HepG2 (cell line): ENCODE measurements around the gene PRR33. TPM values are rescaled to one million over a fixed set of nuclear protein-coding genes. Genes with fewer than 3 reads are reported as not detected.

Experiments used
- ATAC-seq: fragments of 200-7000 bp; cut with Tn5 transposase; 3 replicates; pipeline ENCODE4 v1.9.1; 2020; ENCODE audit warnings: mild to moderate bottlenecking, moderate library complexity
- BruUV-seq: library from RNA; stranded (reverse); fragments of 400-500 nt; replicated peaks from 2 replicates; lab custom pipeline; 2021; lab: Mats Ljungman, UMichigan
- CTCF ChIA-PET: fragments of 300-600 bp; formaldehyde crosslinking; extraction: SDS; loops from one replicate; lab custom pipeline; 2021; ENCODE audit warnings: low total read pairs, inconsistent platforms, low intra/inter-chr PET ratio; lab: Yijun Ruan, JAX
- POLR2A ChIA-PET: fragments of 350-600 bp; sonication (Branson Sonifier 250); formaldehyde crosslinking; loops from one replicate; lab custom pipeline; 2020; ENCODE audit warnings: antibody characterized with exemption, inconsistent platforms; lab: Yijun Ruan, JAX
- DNase-seq: peaks from one replicate; pipeline ENCODE4 v3.0.0-alpha.2; 2015; ENCODE audit warnings: low spot score
- FAIRE-seq: peaks from 3 replicates; lab custom pipeline; 2011; peaks lifted over from hg19 to GRCh38; lab: Jason Lieb, UNC
- H2AFZ ChIP-seq: one replicate; pipeline ENCODE4 v1.6.1; 2011; ENCODE audit warnings: low read length, inconsistent platforms
- H3K27ac ChIP-seq: fragments of 300-600 bp; 3 replicates; pipeline ENCODE4 v1.8.0; 2011; ENCODE audit warnings: mixed run types, mild to moderate bottlenecking, mixed read lengths, low read length, inconsistent platforms; ENCODE audit not compliant: insufficient read depth; ENCODE audit errors: extremely low read length
- H3K27me3 ChIP-seq, 2 experiments: fragments of 200-600 bp in 1 of 2; 2 replicates in 1 of 2; 3 replicates in 1 of 2; pipeline versions ENCODE4 v1.6.0 to v1.8.0; 2011; ENCODE audit warnings: low read length in 2 of 2, mild to moderate bottlenecking in 2 of 2, moderate library complexity in 2 of 2, inconsistent platforms in 1 of 2; ENCODE audit not compliant: insufficient read depth in 2 of 2, control insufficient read depth in 1 of 2
- H3K36me3 ChIP-seq, 2 experiments: fragments of 200-600 bp in 1 of 2; replicated peaks in 1 of 2; 2 replicates in 1 of 2; 3 replicates in 1 of 2; pipeline versions ENCODE4 v1.5.1 to v1.8.0; 2011; ENCODE audit warnings: low read length in 2 of 2, inconsistent platforms in 1 of 2; ENCODE audit not compliant: insufficient read depth in 2 of 2, control insufficient read depth in 1 of 2
- H3K4me1 ChIP-seq: 2 replicates; pipeline ENCODE4 v1.5.1; 2012; ENCODE audit warnings: low read length, inconsistent platforms; ENCODE audit not compliant: insufficient read depth
- H3K4me2 ChIP-seq: 2 replicates; pipeline ENCODE4 v1.6.0; 2011; ENCODE audit warnings: low read depth, low read length, inconsistent platforms
- H3K4me3 ChIP-seq, 3 experiments: fragments of 200-600 bp in 1 of 3; sonication (generic), shearing (Covaris generic) in 1 of 3; replicated peaks in 1 of 3; 2 replicates each; pipeline ENCODE4 v1.5.1; 2011 to 2016; ENCODE audit warnings: low read length in 3 of 3, inconsistent platforms in 2 of 3, low read depth in 2 of 3, mild to moderate bottlenecking in 2 of 3, control low read depth in 1 of 3, mixed read lengths in 1 of 3; ENCODE audit not compliant: insufficient read depth in 1 of 3
- H3K79me2 ChIP-seq: one replicate; pipeline ENCODE4 v1.6.1; 2011; ENCODE audit warnings: low read length, inconsistent platforms; ENCODE audit not compliant: insufficient read depth
- H3K9ac ChIP-seq: 2 replicates; pipeline ENCODE4 v1.6.0; 2011; ENCODE audit warnings: mild to moderate bottlenecking, low read depth, low read length, inconsistent platforms; ENCODE audit not compliant: insufficient read depth
- H3K9me3 ChIP-seq: 2 replicates; pipeline ENCODE4 v1.5.1; 2012; ENCODE audit warnings: mild to moderate bottlenecking, low read length
- H4K20me1 ChIP-seq: 2 replicates; pipeline ENCODE4 v1.6.0; 2011; ENCODE audit warnings: inconsistent platforms, mild to moderate bottlenecking, low read length, moderate library complexity; ENCODE audit not compliant: insufficient read depth
- HNRNPL ChIP-seq: fragments of 200-400 bp; formaldehyde crosslinking; IDR thresholded peaks from 2 replicates; pipeline ENCODE4 v1.6.1; 2017; ENCODE audit warnings: mild to moderate bottlenecking, low read depth, low read length
- NFATC3 ChIP-seq: sonication (generic); formaldehyde crosslinking; IDR thresholded peaks from 2 replicates; pipeline ENCODE4 v1.5.1; 2020; ENCODE audit warnings: mild to moderate bottlenecking, missing genetic modification reagents
- ZNF567 ChIP-seq: sonication (generic); formaldehyde crosslinking; IDR thresholded peaks from 2 replicates; pipeline ENCODE4 v1.8.1; 2023; ENCODE audit warnings: mild to moderate bottlenecking, missing genetic modification reagents, borderline replicate concordance
- ZNF672 ChIP-seq: sonication (generic); formaldehyde crosslinking; IDR thresholded peaks from 2 replicates; pipeline ENCODE4 v1.8.1; 2022; ENCODE audit warnings: missing genetic modification reagents
- WGBS: methylation state at CpG from one replicate; pipeline ENCODE4 v1.1.6; 2017; ENCODE audit warnings: low lambda C conversion rate; 5-methylcytosine and 5-hydroxymethylcytosine counted together
- in situ Hi-C: cut with HindIII; loops from 2 replicates; pipeline ENCODE4 v1.10.0; 2017; ENCODE audit warnings: low pct_unique_long_range_greater_than_20kb; ENCODE audit not compliant: extremely low pct_ligation_motif_present
- intact Hi-C: fragments of 100-400 bp; cut with micrococcal nuclease; formaldehyde crosslinking; loops from one replicate; pipeline ENCODE4 v1.10.0; 2022; ENCODE audit not compliant: unreplicated experiment
- polyA plus RNA-seq, 8 experiments: library from polyadenylated mRNA; depleted of rRNA in 3 of 8; stranded (reverse) in 7 of 8; unstranded in 1 of 8; fragments of >200 nt; fragmentation: Illumina TruSeq in 4 of 8; extraction: Trizol in 4 of 8; gene quantifications; 2 replicates each; pipeline versions ENCODE4 v1.2.1 to v1.2.3, GENCODE V29; 2011 to 2016; ENCODE audit warnings: low read depth in 4 of 8, missing spikeins in 1 of 8, mixed read lengths in 1 of 8; ENCODE audit not compliant: insufficient read depth in 1 of 8
- total RNA-seq, 5 experiments: library from RNA; depleted of rRNA; stranded (reverse); fragments of >200 nt; fragmentation: Illumina TruSeq; extraction: Trizol; gene quantifications; 2 replicates each; pipeline ENCODE4 v1.2.3, GENCODE V29; 2016; ENCODE audit warnings: low read depth in 1 of 5
- TF ChIP-seq, protein P1 (sequence below): sonication (generic); formaldehyde crosslinking; IDR thresholded peaks from 2 replicates; pipeline ENCODE4 v1.5.0; 2020; ENCODE audit warnings: mild to moderate bottlenecking, low read depth, missing genetic modification reagents, borderline replicate concordance
- TF ChIP-seq, protein P2 (sequence below): IDR thresholded peaks from 2 replicates; pipeline ENCODE4 v1.6.1; 2016; ENCODE audit warnings: missing biosample characterization, missing genetic modification reagents, low read depth
- TF ChIP-seq, protein P3 (sequence below): fragments of 450-650 bp; IDR thresholded peaks from 2 replicates; pipeline ENCODE4 v1.6.1; 2016

Gene PRR33
- total and polyA plus RNA-seq, 2 of the 13 experiments (the other 11 are each of a cell fraction or from before 2014, with no cell fraction given): not detected

DNA sequence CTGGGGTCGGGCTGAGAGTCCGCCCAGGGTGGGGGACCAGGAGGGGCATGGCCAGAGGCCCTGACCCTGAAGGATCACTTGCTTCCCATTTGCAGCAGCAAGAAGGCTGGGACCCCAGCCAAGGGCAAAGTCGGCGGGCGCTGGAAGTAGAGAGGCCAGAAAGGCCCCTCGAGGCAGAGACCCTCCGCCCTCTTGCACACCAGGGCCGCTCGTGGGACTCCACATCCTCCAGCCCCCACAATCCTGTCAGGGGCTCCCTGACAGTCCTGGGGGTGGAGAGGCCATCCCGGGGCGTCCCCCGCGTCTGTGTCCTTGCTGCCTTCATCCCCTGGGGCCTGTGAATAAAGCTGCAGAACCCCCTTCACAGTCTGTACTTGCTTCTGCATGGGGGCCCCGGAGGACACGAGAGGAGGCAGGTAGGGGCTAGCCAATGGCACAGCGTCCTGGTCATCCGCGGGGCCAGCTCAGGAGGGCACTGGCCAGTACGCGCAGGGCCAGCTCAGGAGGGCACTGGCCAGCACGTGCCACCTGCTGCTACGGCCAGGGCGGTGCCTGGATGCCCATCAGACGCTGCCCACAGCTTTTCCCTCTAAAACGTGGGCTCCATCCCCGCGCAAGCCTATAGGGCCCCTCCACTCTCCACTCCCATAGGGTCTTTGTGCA lies 46.8 kb upstream of the PRR33 start:
- no peaks in the 10 kb centered on the region for H3K9me3 ChIP-seq
- no peaks in the 10 kb centered on the region for H4K20me1 ChIP-seq
- in situ Hi-C loops: no loop called here
- no peak overlapping the region for H2AFZ ChIP-seq
- FAIRE-seq (no peak), DNase-seq (no peak), ATAC-seq (no peak; the same call in 1 of the 3 replicates)
- TF ChIP-seq, protein P1, sequence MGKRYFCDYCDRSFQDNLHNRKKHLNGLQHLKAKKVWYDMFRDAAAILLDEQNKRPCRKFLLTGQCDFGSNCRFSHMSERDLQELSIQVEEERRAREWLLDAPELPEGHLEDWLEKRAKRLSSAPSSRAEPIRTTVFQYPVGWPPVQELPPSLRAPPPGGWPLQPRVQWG (CRISPR knock-in tag): no peak
- TF ChIP-seq HNRNPL: 0 out of 2 replicates have a peak, but pooled peaks have one; percentile 21
- POLR2A ChIA-PET: no interaction called here
- no TSS peak for BruUV-seq
- H3K4me1 ChIP-seq: no peaks in the 10 kb centered on the region
- WGBS: 17% methylated on average over 9 of the region's 27 CpGs
- no peak overlapping the region for H3K4me3 ChIP-seq
- CTCF ChIA-PET: no interaction called here
- H3K36me3 ChIP-seq: no peaks in the 10 kb centered on the region
- no peaks in the 10 kb centered on the region for H3K79me2 ChIP-seq
- intact Hi-C loops: no loop called here
- no peak overlapping the region for H3K9ac ChIP-seq
- H3K4me2 ChIP-seq: no peak overlapping the region
- peaks cover 15 to 64% of the 10 kb centered on the region in 2 experiments for H3K27me3 ChIP-seq
- no peak overlapping the region for H3K27ac ChIP-seq

DNA sequence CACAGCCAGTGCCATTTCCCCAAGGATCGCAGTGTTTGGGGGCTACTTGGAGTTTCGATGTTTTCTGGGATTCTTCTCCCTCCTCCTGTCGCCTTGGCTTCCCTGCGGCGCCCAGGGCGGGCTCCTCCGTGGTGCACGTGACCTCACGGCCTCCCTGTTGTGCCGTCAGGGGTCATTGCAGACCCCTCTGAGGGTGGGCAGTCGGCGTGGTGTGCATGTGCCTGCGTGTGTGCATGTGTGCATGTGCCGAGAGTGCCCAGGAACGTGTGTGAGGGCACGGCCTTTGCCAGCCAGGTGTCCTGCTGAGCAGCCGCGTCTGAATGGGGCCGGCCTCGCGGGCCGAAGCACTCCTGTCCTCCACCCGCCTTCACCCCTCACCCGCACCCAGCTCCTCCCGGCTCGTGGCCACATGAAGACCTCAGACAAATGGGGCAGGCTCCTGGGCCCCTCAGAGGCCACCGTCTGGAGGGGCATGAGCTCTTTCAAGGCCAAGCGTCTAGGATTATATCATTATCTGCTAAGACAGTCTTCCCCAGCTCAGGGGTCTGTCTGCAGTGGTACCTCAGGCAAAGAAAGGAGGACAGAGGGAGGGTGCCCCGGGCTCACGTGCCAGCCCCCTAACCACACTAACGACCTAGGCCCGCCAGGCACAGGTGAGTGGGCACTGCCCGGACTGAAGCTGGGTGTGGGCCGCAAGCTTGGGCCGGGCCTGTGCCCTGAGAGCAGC lies 46.1 kb upstream of the PRR33 start:
- Histone ChIP-seq H3K79me2 (no peaks in the 10 kb centered on the region), H2AFZ (no peak overlapping the region), H3K4me3 (no peak overlapping the region), H3K27me3 (peaks cover 15 to 67% of the 10 kb centered on the region in 2 experiments), H3K4me2 (no peak overlapping the region), H3K4me1 (no peaks in the 10 kb centered on the region), H3K9ac (no peak overlapping the region), H3K27ac (no peak overlapping the region), H4K20me1 (no peaks in the 10 kb centered on the region), H3K36me3 (no peaks in the 10 kb centered on the region), H3K9me3 (no peaks in the 10 kb centered on the region)
- no TSS peak for BruUV-seq
- ChIA-PET CTCF (no interaction called here), POLR2A (no interaction called here)
- no peak for FAIRE-seq
- WGBS: 37% methylated on average over 16 of the region's 35 CpGs
- in situ Hi-C loops: no loop called here
- no peak for DNase-seq
- TF ChIP-seq, protein P2, sequence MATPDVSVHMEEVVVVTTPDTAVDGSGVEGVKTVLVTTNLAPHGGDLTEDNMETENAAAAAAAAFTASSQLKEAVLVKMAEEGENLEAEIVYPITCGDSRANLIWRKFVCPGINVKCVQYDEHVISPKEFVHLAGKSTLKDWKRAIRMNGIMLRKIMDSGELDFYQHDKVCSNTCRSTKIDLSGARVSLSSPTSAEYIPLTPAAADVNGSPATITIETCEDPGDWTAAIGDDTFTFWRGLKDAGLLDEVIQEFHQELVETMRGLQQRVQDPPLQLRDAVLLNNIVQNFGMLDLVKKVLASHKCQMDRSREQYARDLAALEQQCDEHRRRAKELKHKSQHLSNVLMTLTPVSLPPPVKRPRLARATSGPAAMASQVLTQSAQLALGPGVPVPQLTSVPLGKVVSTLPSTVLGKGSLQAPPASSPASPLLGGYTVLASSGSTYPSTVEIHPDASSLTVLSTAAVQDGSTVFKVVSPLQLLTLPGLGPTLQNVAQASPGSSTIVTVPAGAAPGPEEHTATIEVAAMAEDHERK (CRISPR knock-in tag): no peak
- TF ChIP-seq HNRNPL (no peak), ZNF567 (CRISPR knock-in tag) (no peak), ZNF672 (no peak), NFATC3 (CRISPR knock-in tag) (no peak)
- TF ChIP-seq, protein P3, sequence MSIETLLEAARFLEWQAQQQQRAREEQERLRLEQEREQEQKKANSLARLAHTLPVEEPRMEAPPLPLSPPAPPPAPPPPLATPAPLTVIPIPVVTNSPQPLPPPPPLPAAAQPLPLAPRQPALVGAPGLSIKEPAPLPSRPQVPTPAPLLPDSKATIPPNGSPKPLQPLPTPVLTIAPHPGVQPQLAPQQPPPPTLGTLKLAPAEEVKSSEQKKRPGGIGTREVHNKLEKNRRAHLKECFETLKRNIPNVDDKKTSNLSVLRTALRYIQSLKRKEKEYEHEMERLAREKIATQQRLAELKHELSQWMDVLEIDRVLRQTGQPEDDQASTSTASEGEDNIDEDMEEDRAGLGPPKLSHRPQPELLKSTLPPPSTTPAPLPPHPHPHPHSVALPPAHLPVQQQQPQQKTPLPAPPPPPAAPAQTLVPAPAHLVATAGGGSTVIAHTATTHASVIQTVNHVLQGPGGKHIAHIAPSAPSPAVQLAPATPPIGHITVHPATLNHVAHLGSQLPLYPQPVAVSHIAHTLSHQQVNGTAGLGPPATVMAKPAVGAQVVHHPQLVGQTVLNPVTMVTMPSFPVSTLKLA: peak; percentile 8; the same call in 1 of the 2 replicates
- intact Hi-C loops: no loop called here
- ATAC-seq: no peak
